Kidney (tissue), 14 donors: ENCODE data around the gene NRG3. TPM values are rescaled to one million over a fixed set of nuclear protein-coding genes. Genes with fewer than 3 reads are reported as not detected.

Source experiments
- DNase-seq, 5 donors: peaks; one replicate each; pipeline ENCODE4 v3.0.0-alpha.2; 2013 to 2020
- FAIRE-seq: peaks from 2 replicates; lab custom pipeline; 2012; peaks lifted over from hg19 to GRCh38; lab: Jason Lieb, UNC
- H3K27ac ChIP-seq, 2 donors: one replicate each; pipeline ENCODE4 v1.7.0; 2013; ENCODE audit warnings: low read depth in 2 of 2, low read length in 2 of 2, inconsistent platforms in 1 of 2
- H3K27me3 ChIP-seq: one replicate; pipeline ENCODE4 v1.7.1; 2013; ENCODE audit warnings: low read length, inconsistent platforms; ENCODE audit not compliant: control insufficient read depth, insufficient read depth
- H3K36me3 ChIP-seq, 3 donors: one replicate each; pipeline versions ENCODE4 v1.7.0 to v1.7.1; 2013; ENCODE audit warnings: low read length in 3 of 3, control low read depth in 1 of 3, inconsistent platforms in 1 of 3; ENCODE audit not compliant: insufficient read depth in 3 of 3, control insufficient read depth in 2 of 3
- H3K4me1 ChIP-seq, 3 donors: one replicate each; pipeline versions ENCODE4 v1.7.0 to v1.7.1; 2013; ENCODE audit warnings: low read length in 3 of 3, inconsistent platforms in 1 of 3, low read depth in 1 of 3; ENCODE audit not compliant: control insufficient read depth in 2 of 3, insufficient read depth in 2 of 3
- H3K4me3 ChIP-seq, 3 donors: one replicate each; pipeline versions ENCODE4 v1.7.0 to v1.8.1; 2013; ENCODE audit warnings: low read length in 3 of 3, control low read depth in 1 of 3, inconsistent platforms in 1 of 3
- H3K9ac ChIP-seq, 3 donors: one replicate each; pipeline versions ENCODE4 v1.7.0 to v1.7.1; 2013; ENCODE audit warnings: low read length in 3 of 3, control low read depth in 1 of 3, inconsistent platforms in 1 of 3
- H3K9me3 ChIP-seq, 3 donors: one replicate each; pipeline versions ENCODE4 v1.7.0 to v1.7.1; 2013; ENCODE audit warnings: low read length in 3 of 3, control low read depth in 1 of 3, inconsistent platforms in 1 of 3; ENCODE audit not compliant: control insufficient read depth in 2 of 3, insufficient read depth in 1 of 3
- intact Hi-C: fragments of 100-400 bp; cut with DNase I; formaldehyde crosslinking; loops from one replicate; pipeline ENCODE4 v1.11.1; 2022
- polyA plus RNA-seq: library from polyadenylated mRNA; stranded (reverse); fragments of 350-450 nt; fragmentation: Illumina TruSeq; extraction: RNeasy Lipid Tissue Mini Kit (QIAGEN cat#74804); gene quantifications from one replicate; pipeline ENCODE4 v1.2.3, GENCODE V29; 2014; ENCODE audit warnings: low read depth, low replicate concordance; ENCODE audit not compliant: insufficient read depth
- total RNA-seq: library from RNA; stranded (reverse); fragmentation: NEBNext Ultra II Directional; extraction: Animal tissue kit (Norgen Biotek cat#: 25700); gene quantifications from one replicate; pipeline ENCODE4 v1.2.1, GENCODE V29; 2021
- TF ChIP-seq, protein P1 (sequence below): IDR thresholded peaks from 3 replicates; pipeline ENCODE4 v1.5.1; 2012; ENCODE audit warnings: mild to moderate bottlenecking, moderate library complexity, borderline replicate concordance; ENCODE audit not compliant: insufficient read depth; ENCODE audit errors: extremely low read depth
- donor health status: control.
- donor health status: control.
- donor health status: control.
- donor health status: control.
- donor health status: control.
- donor health status: DM: yes; HTN: yes; CAD: no.
- donor health status: Normal renal cell carcinoma (clear cell type).

Gene NRG3
- total and polyA plus RNA-seq, 2 donors from 2014 or later: 0.62 to 5.4 TPM

DNA sequence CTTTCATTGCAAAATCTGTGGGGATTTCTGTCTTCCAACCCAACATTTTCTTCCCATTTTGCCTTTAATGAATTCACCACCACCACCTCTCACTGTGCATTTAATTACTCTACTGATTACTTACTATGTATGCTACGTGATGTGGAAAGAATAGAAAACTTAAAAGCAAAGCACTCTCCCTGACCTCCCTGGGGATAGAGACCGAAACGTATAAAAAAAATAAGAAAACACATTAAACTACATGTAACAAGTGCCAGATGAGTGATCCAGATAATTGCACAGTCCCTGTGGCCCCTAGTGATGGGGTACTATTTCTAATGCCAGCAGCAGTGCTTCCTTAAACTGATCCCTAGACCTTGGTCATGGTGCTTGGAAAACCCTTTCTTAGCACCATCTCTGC, 478.4 kb downstream of the NRG3 start:
- peak in 3 of 5 donors; percentile 18 to 55 (median 55) for DNase-seq
- Histone ChIP-seq H3K36me3 (no peaks in the 10 kb centered on the region), H3K9ac (no peak overlapping the region), H3K27me3 (no peaks in the 10 kb centered on the region), H3K4me1 (no peaks in the 10 kb centered on the region), H3K27ac (no peak overlapping the region), H3K4me3 (no peak overlapping the region), H3K9me3 (no peaks in the 10 kb centered on the region)
- TF ChIP-seq, protein P1, sequence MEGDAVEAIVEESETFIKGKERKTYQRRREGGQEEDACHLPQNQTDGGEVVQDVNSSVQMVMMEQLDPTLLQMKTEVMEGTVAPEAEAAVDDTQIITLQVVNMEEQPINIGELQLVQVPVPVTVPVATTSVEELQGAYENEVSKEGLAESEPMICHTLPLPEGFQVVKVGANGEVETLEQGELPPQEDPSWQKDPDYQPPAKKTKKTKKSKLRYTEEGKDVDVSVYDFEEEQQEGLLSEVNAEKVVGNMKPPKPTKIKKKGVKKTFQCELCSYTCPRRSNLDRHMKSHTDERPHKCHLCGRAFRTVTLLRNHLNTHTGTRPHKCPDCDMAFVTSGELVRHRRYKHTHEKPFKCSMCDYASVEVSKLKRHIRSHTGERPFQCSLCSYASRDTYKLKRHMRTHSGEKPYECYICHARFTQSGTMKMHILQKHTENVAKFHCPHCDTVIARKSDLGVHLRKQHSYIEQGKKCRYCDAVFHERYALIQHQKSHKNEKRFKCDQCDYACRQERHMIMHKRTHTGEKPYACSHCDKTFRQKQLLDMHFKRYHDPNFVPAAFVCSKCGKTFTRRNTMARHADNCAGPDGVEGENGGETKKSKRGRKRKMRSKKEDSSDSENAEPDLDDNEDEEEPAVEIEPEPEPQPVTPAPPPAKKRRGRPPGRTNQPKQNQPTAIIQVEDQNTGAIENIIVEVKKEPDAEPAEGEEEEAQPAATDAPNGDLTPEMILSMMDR: no peak
- intact Hi-C loops: no loop called here
- no peak for FAIRE-seq

DNA sequence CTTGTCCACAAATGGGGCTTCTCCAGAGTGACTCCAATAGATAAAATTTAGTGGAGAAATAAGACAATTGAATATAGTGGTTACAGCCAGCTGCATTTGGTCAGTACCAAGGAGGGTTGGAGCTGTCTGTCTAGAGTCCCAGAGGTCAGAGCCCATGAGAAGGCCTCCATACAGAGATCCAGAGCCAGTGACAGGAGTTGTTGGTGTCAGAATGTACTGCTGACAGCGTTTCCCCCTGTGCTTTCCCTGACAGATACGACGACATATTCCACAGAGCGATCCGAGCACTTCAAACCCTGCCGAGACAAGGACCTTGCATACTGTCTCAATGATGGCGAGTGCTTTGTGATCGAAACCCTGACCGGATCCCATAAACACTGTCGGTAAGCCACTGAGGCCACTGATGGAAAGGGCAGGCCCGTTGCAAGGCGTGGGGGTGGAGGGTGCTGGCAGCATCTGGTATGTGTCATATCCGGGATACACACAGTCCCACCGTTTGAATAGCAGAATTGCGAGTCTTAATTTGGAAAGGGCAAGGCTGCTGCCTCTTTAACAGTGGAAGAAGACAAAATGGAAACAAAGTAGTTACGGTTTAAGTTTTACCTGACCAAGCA, 483.6 kb downstream of the NRG3 start:
- Histone ChIP-seq H3K36me3 (no peaks in the 10 kb centered on the region), H3K9me3 (no peaks in the 10 kb centered on the region), H3K27ac (no peak overlapping the region), H3K4me3 (no peak overlapping the region), H3K27me3 (no peaks in the 10 kb centered on the region), H3K4me1 (no peaks in the 10 kb centered on the region), H3K9ac (no peak overlapping the region)
- DNase-seq (peak in 2 of 5 donors; percentile 12 to 53), FAIRE-seq (no peak)
- TF ChIP-seq, protein P1: no peak
- intact Hi-C loops: no loop called here

GRCh38 chr10:82361256-82361655, 486.3 kb downstream of the NRG3 start:
- no peaks in the 10 kb centered on the region for H3K27me3 ChIP-seq
- no peaks in the 10 kb centered on the region for H3K36me3 ChIP-seq
- DNase-seq (no peak), FAIRE-seq (no peak)
- TF ChIP-seq, protein P1: no peak
- no peak overlapping the region for H3K4me3 ChIP-seq
- H3K4me1 ChIP-seq: no peaks in the 10 kb centered on the region
- no peak overlapping the region for H3K9ac ChIP-seq
- no peaks in the 10 kb centered on the region for H3K9me3 ChIP-seq
- intact Hi-C loops: no loop called here
- no peak overlapping the region for H3K27ac ChIP-seq

DNA sequence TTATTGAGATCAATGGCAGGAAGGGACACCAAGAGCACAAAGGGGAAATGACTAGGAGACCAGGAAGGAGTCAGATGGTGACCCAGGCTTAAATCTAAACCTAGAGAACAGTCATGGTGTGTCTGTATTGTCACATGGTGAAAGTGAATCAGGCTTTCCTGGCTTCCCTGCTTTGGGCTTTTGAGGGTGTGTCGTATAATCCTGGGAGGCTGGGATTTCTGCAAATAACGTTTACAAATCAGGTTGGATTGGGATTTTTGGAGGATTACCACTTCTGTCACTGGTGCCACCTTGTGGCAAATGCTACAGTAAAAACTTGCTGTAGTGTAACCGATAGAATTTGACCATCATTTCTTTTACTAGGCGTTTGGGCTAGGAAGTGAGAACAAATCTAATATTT, 502.6 kb downstream of the NRG3 start:
- TF ChIP-seq, protein P1: no peak
- no peaks in the 10 kb centered on the region for H3K27me3 ChIP-seq
- FAIRE-seq: no peak
- DNase-seq: peak in 2 of 5 donors; percentile 19
- H3K9me3 ChIP-seq: no peaks in the 10 kb centered on the region
- H3K4me3 ChIP-seq: no peak overlapping the region
- intact Hi-C loops: no loop called here
- no peak overlapping the region for H3K27ac ChIP-seq
- H3K4me1 ChIP-seq: no peaks in the 10 kb centered on the region
- H3K9ac ChIP-seq: no peak overlapping the region
- no peaks in the 10 kb centered on the region for H3K36me3 ChIP-seq
